HEK293T (cell line): ENCODE data around the gene MYL7.

Source experiments
- ARNT ChIP-seq: fragments of 450-650 bp; IDR thresholded peaks from 2 replicates; pipeline ENCODE4 v1.6.1; 2017; ENCODE audit warnings: mild to moderate bottlenecking
- HDGF ChIP-seq: fragments of 450-650 bp; IDR thresholded peaks from 2 replicates; pipeline ENCODE4 v1.6.1; 2017; ENCODE audit warnings: antibody characterized with exemption, borderline replicate concordance
- SP1 ChIP-seq: fragments of 450-650 bp; IDR thresholded peaks from 2 replicates; pipeline ENCODE4 v1.6.1; 2017
- TF ChIP-seq, protein P1 (sequence below): fragments of 450-650 bp; IDR thresholded peaks from 2 replicates; pipeline ENCODE4 v1.6.1; 2016

DNA sequence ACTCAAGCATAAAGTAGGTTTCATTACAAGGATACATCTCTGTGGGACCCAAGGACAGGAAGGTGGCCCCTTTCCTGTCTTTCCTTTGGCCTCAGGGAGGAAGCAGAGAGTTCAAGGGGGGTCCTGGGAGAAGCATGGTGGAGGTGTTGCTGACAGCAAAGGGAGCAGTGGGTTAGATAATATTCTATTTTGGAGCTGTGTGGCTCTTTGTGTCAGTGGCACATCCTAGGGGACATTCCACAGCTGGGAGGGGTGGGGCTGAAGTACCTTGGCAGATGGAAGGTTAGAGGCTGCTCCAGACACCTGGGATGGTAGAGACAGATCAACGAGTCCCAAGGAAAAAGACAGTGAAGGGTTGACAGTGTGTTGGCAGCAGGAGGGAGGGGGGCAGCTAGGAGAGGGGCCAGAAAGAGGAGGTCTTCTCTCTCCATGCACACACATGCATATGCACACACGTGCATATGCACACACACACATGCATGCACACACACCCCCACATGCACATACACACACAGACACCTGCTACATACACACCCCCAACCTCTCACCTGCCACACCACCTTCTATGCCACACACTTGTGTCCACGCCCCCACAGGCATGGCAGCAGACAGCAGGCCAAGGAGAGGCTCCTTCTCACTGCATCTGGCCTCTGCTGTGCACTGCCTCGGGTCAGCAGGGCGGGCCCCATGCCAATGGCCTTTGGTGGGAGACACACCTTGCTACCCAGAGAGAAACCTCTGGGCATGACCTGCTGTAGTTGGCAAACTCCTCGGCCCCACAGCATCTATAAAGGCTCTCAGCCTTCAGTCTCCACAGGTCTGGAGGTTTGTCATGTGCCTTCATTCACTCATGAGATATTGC lies 12.2 kb downstream of the MYL7 start:
- TF ChIP-seq ARNT = no peak
- no peak for TF ChIP-seq SP1
- TF ChIP-seq, protein P1, sequence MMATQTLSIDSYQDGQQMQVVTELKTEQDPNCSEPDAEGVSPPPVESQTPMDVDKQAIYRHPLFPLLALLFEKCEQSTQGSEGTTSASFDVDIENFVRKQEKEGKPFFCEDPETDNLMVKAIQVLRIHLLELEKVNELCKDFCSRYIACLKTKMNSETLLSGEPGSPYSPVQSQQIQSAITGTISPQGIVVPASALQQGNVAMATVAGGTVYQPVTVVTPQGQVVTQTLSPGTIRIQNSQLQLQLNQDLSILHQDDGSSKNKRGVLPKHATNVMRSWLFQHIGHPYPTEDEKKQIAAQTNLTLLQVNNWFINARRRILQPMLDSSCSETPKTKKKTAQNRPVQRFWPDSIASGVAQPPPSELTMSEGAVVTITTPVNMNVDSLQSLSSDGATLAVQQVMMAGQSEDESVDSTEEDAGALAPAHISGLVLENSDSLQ = no peak
- TF ChIP-seq HDGF = no peak
